Activated CD4-positive, alpha-beta T cell treated with anti-CD3 and anti-CD28 coated beads, Interleukin-10, Interleukin-2, amounts not matched to agents 100 ng/mL and 50 ng/mL, durations not matched to agents 16 hours and 8 hours (primary cell): ENCODE data around the gene CD79B.

Experiments used
- DNase-seq: peaks from one replicate; pipeline ENCODE4 v3.0.0-alpha.2; 2020

CD79B gene

GRCh38 chr17:63950940-63951907, 19.1 kb upstream of the CD79B start:
- DNase-seq, result peak; percentile 37

DNA sequence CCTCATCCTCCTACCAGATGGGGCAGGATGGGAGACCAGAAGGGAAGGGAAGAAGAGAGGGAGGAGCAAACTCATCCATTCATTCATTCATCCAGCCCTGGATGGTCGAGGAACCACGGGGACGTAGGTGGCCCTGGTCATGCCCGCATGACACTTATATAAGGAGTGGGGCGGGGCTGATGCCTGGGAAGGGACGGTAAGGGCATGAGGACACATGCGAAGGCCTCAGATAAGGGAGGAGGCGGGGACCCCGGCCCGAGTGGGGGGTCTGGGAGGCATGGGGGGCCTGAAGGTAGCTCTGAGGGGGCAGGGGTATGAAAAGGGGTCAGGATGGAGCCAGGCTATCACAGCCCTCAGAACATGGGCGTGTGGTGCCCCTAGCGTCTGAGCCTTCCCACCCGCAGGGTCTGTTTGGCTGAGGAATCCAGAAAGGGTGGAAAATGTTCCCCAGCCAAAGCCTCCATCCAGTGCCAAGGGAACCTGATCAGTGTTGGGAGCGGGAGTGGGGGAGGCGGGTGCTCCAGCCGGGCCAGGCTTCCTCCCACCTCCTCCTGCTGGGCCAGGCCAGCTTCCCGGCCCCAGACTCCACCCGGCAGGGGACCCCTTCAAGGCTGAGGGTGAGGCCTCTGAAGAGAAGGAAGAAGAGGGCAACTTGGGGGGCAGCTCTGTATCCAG, 17.6 kb upstream of the CD79B start:
- DNase-seq, result no peak

DNA sequence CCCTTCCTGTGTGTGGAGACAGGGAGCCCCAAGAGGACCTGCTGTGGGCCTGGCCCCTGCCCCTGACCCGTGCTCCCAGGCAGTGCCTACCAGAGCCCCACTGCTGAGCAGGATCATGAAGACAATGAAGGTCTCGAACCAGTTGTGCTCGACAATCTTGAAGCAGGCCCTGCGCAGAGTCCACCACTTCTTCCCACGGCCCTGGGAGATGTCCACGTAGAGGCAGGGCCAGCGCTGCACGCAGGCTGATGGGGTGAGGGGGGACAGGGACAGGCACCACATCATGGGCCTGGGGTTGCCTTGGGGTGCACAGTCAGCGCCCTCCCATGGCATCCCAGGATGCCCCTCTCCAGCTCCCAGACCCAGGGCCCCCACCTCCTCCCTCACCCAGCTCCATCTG, 16.4 kb upstream of the CD79B start:
- DNase-seq, result no peak

- DNase-seq, result no peak
Measured at GRCh38 chr17:63947711-63948330, 15.7 kb upstream of the CD79B start.

DNA sequence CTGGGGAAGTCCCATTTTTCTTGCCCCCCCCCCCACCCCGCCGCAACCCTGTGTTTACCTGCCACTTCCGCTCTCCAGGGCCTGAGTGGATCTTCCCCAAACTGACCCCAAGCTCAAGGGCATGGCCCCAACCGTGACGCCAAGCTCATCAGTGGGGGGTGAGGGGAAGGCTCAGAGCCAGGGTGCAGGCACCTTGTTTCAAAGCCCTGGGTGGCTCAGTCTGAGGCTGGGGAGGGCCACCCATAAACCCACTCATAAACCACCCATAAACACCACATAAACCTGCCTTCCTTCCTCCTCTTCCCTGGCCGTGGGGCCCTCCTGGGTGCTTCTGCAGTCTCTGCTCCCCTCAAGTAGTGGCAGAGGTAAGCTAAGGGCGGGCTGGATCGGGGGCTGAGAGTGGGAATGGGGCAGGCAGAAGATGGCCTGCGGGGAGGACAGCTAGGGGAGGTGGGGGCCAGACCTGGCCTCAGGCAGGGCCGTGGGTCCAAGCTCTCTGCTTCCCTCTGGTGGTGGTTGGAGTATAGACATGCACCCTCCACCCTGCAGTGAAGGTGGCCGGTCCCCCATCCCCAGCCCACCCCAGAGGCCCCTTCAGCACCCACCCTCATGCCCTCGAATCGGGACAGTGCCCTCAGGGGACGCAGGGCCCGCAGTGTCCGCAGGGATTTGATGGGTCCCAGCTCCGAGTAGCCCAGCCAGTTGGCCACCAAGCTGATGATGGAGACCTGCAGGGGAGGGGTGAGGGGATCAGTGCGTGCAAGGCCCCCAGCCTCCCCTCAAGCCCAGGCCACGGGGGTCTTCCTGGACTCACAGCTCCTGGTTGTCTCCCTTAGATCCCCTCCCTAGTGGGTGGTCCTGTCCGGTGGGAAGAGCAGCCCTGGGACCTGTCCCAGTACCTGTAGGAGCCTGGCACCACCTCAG, 14.6 kb upstream of the CD79B start:
- peak; percentile 75 for DNase-seq

- DNase-seq, result no peak
Measured at GRCh38 chr17:63945784-63946439, 13.8 kb upstream of the CD79B start.

GRCh38 chr17:63944736-63945499, 12.8 kb upstream of the CD79B start:
- DNase-seq, result no peak

DNA sequence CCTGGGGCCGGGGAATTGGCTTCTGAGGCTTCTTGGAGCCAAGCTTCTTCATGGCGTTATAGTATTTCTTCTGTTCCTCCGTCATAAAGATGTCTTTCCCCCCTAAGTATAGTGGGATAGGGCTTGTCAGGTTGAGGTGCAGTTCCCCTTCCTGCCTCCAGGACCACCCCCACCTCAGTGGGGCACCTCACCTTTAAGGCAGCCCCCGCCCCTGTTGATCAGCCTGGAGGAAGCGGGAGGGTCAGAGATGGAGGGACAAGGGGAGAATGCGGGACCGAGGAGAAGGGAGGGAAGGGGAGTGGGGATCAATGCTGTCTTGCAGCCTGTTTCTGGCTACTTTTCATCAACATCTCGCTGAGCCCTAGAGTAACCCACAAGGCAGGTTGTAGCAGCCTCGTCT, 11.6 kb upstream of the CD79B start:
- no peak for DNase-seq

DNA sequence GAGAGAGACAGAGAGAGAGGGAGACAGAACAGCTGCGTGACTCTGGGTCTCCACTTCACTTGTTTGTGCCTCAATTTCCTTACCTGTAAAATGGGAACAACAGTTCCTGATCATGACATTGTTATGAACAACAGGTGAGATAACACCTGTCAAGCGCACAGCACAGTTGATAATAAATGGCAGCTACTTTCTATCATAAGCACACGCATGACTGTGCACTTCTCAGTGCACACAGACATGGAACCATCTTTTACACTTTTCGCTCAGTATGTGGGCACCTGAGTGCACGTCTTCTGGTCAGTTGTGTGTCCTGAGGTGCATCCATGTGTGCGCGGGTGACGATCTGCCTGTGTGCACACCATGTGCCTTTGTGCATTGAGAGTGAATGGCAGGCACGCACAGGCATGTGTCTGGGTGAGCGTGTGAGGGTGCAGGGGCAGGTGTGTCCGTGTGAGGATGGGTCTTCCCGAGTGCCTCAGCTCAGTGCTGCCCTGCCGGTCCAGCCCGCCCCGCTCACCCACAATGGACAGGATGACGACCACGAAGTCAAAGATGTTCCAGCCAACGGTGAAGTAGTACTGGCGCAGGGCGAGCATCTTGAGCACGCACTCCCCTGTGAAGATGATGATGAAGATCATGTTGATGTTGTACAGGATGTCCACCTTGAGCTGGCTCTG, 10.3 kb upstream of the CD79B start:
- no peak for DNase-seq

- no peak for DNase-seq
Measured at GRCh38 chr17:63941751-63942150, 9.6 kb upstream of the CD79B start.

DNA sequence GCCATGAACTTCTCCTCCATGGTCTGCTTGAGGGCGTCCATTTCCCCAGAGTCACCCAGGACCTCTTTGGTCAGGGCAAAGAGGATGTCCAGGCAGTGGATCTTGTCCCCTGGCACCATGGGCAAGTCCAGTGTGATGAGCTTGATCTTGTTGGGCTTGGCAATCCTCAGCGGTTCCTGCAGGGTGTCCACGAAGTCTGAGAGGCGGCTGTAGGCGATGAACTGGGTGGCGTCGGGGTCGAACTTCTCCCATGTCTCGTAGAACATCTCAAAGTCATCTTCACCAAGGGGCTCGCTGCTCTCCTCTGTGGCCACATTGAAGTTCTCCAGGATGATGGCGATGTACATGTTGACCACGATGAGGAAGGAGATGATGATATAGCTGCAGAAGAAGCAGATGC, 9.0 kb upstream of the CD79B start:
- DNase-seq, result no peak

DNA sequence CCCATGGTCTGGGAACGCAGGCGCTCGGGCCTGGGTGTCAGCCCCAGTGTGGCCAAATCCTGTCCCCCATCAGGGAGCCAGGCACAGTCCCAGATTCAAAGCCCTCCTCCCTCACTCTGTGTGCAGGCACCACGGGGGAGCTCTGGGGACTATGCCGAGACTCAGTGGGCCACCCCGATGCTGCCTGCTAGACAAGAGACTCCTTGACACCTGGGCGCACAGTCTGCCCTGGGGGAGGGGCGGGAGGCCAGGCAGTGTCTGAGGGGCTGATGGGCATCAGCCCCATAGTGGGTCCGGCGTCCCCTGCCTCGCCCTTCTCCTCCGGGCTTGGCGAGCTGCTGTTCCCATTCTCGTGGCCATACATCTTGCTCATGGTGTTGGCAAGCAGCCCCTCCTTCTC, 8.5 kb upstream of the CD79B start:
- DNase-seq, result no peak

GRCh38 chr17:63939884-63940283, 7.8 kb upstream of the CD79B start:
- DNase-seq, result no peak

DNA sequence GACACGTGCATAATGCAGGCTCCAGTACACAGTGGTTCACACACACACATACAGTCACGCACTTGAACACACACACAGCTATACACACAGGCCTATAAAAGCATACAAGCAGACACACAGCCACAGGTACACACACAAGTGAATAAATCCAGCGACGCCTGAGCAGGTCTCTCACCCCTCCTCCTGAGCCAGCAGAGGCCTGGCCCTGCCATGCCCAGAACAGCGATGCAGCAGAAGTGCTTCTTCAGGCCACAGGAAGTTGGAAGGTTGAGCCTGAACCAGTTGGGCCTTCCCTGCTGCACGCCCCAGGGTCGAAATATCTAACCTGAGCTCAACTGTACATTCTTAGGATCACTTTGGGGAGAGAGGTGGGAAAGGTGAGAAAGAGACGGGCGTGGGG, 7.3 kb upstream of the CD79B start:
- DNase-seq, result no peak

- no peak for DNase-seq
Measured at GRCh38 chr17:63937920-63938319, 5.8 kb upstream of the CD79B start.

GRCh38 chr17:63937319-63937718, 5.2 kb upstream of the CD79B start:
- no peak for DNase-seq

DNA sequence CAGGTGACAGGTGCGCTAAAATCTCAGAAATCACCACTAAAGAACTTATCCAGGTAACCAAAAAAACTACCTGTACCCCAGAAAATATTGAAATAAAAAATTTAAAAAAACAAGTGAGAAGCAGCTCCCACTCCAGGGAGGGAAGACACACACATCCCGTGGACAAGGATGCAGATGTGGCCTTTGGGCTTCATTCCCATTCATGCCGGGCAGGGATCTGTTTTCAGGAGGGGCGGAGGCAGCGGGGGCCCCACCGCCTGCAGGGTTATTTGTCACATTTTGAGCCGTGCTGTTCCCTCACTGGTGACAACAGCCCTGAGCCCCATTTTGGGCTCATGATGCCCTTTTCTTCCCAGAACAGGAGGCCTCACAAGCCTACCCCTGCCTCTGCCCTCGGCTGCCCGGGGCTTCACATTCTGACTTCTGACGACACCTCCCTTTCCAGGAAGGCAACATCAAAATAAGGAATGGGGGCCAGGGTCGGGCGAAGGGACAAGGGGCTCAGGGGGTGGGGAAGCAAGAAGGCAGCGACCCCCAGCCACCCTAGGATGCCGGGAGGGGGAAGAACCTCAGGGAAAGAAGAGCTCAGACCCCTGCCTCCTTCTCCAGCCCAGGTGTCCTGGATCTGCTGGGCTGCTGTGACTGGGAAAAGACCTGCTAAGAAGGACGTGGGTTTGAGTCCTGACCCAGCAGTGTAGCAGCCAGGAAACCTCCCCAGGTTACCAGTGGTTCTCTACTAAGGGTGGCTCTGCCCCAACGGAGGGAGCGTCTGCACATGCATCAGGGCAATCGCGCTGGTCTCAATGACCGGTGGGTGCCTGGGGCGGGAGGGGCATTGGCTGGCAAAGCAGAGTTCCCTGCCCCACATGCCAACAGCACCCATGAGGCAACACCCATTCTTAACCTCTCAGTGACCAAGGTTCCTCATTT, 2.3 kb upstream of the CD79B start:
- no peak for DNase-seq

- DNase-seq, result no peak
Measured at GRCh38 chr17:63933598-63933997, 1.5 kb upstream of the CD79B start.

DNA sequence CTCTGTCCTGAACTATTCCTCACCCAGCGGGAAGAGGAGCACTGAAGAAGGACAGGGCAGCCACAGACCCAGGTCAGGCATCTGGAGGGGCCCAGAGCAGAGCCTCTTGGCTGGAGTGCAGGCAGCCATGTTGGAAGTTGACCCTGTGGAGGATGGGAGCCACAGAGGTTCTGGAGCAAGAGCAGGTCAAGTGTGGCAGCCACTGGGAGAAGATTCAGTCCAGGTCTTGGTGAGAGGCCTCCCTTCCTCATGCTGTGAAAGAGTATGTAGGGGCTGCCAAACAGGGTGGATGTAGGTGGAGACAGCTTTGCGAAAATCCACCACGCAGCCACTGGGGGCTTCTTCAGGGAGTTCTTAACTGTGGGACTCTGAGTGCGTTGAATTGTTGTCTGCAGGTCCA, 590 bp upstream of the CD79B start:
- no peak for DNase-seq
